ENCODE measurements around the gene PROKR1.

- TF ChIP-seq ZNF263 (CRISPR knock-in tag; IDR thresholded peaks at IDR 0.05; ENCODE audit: low read depth) (no peak), CTCF (IDR thresholded peaks at IDR 0.05) (no peak), ERG (CRISPR knock-in tag; IDR thresholded peaks at IDR 0.05) (no peak), ATF6 (CRISPR knock-in tag; IDR thresholded peaks at IDR 0.05) (no peak), EMX1 (CRISPR knock-in tag; IDR thresholded peaks at IDR 0.05) (no peak), CREM (CRISPR knock-in tag; IDR thresholded peaks at IDR 0.05) (no peak), ZNF423 (CRISPR knock-in tag; IDR thresholded peaks at IDR 0.05) (no peak), SMAD4 (CRISPR knock-in tag; IDR thresholded peaks at IDR 0.05) (no peak), GABPB1 (CRISPR knock-in tag; IDR thresholded peaks at IDR 0.05) (no peak), MXD4 (CRISPR knock-in tag; IDR thresholded peaks at IDR 0.05; ENCODE audit: borderline replicate concordance) (no peak), JUN (CRISPR knock-in tag; IDR thresholded peaks at IDR 0.05) (no peak)
Measured at GRCh38 chr2:68612765-68613519, 30.4 kb upstream of the PROKR1 start.

All from WTC11 (cell line).